Measurements from ENCODE around the gene TRANK1.

DNA sequence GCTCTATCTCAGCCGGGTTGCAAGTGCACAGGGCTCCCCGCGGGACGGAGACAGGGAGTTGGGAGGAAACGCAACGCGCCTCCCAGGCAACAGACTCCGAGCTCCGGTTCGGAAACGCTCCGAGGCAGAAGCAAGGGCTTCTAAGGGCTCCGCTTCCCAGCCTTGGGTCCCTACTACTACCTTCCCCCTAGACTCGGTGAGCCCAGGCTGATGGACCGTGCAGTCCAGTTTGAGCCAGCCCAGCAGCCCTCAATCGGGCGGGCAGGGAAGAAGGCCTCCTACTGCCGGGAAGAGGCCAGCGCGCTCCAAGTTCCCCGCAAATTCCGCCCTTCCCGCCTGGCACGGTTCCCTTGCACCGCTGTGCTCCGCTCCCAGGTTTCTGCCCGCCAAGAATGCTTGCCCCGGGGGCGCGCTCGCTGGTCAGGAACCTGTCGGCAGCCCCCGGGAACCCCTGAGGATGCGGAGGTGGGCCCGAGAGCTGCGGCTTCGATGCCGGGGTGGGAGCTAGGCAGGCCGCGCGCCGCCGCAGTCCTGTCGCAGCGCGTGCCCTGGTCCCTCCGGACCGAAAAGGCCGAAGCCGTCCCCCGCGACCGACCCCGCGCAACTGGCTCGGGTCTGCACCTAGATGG is 728 bp downstream of the TRANK1 start:
- TF ChIP-seq, protein P1, sequence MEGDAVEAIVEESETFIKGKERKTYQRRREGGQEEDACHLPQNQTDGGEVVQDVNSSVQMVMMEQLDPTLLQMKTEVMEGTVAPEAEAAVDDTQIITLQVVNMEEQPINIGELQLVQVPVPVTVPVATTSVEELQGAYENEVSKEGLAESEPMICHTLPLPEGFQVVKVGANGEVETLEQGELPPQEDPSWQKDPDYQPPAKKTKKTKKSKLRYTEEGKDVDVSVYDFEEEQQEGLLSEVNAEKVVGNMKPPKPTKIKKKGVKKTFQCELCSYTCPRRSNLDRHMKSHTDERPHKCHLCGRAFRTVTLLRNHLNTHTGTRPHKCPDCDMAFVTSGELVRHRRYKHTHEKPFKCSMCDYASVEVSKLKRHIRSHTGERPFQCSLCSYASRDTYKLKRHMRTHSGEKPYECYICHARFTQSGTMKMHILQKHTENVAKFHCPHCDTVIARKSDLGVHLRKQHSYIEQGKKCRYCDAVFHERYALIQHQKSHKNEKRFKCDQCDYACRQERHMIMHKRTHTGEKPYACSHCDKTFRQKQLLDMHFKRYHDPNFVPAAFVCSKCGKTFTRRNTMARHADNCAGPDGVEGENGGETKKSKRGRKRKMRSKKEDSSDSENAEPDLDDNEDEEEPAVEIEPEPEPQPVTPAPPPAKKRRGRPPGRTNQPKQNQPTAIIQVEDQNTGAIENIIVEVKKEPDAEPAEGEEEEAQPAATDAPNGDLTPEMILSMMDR (IDR thresholded peaks at IDR 0.05; ENCODE audit: low read depth, low read length, poor library complexity, severe bottlenecking), result no peak
- no peak for TF ChIP-seq EZH2phosphoT487 (IDR thresholded peaks at IDR 0.05; ENCODE audit: borderline replicate concordance, low read length)
